Esophagus (tissue), 2 donors: ENCODE data around the gene CCSER1. TPM values are rescaled to one million over a fixed set of nuclear protein-coding genes. Genes with fewer than 3 reads are reported as not detected.
"Not testable (repeated sequence)": the region's sequence is repeated elsewhere in the genome, so short reads cannot be mapped to it uniquely, and the experiment has no call there.

ENCODE experiments used
- H3K27ac ChIP-seq, 2 donors: one replicate each; pipeline ENCODE4 v1.5.1; 2013; ENCODE audit warnings: low read depth in 2 of 2, mild to moderate bottlenecking in 2 of 2, inconsistent platforms in 1 of 2, low read length in 1 of 2, moderate library complexity in 1 of 2
- H3K27me3 ChIP-seq, 2 donors: one replicate each; pipeline ENCODE4 v1.6.1; 2013; ENCODE audit warnings: low read length in 2 of 2, control low read depth in 1 of 2, mild to moderate bottlenecking in 1 of 2; ENCODE audit not compliant: insufficient read depth in 2 of 2, control insufficient read depth in 1 of 2
- H3K36me3 ChIP-seq, 2 donors: one replicate each; pipeline ENCODE4 v1.6.1; 2013; ENCODE audit warnings: low read length in 1 of 2; ENCODE audit not compliant: control insufficient read depth in 2 of 2, insufficient read depth in 2 of 2
- H3K4me1 ChIP-seq, 2 donors: one replicate each; pipeline ENCODE4 v1.6.1; 2013; ENCODE audit warnings: low read length in 1 of 2; ENCODE audit not compliant: control insufficient read depth in 2 of 2, insufficient read depth in 2 of 2
- H3K4me3 ChIP-seq, 2 donors: one replicate each; pipeline ENCODE4 v1.5.1; 2013; ENCODE audit warnings: low read length in 2 of 2, mild to moderate bottlenecking in 2 of 2, low read depth in 1 of 2, moderate library complexity in 1 of 2
- H3K9me3 ChIP-seq, 2 donors: one replicate each; pipeline ENCODE4 v1.6.1; 2013; ENCODE audit warnings: mild to moderate bottlenecking in 2 of 2, low read depth in 1 of 2, low read length in 1 of 2, moderate library complexity in 1 of 2; ENCODE audit not compliant: control insufficient read depth in 2 of 2, insufficient read depth in 1 of 2
- WGBS, 2 donors: extraction: QIAGEN DNeasy Blood & Tissue Kit; methylation state at CpG; one replicate each; pipeline ENCODE4 v1.1.7; 2013; 5-methylcytosine and 5-hydroxymethylcytosine counted together
- polyA plus RNA-seq, 2 donors: library from polyadenylated mRNA; stranded (reverse); fragments of 200-250 nt; gene quantifications; one replicate each; pipeline ENCODE4 v1.2.3, GENCODE V29; 2013
- donor health status: healthy with polysubstance abuse.
- donor health status: Bipolar disorder and iron deficiency.

Gene CCSER1
- polyA plus RNA-seq, 2 donors = 0.35 to 0.87 TPM

GRCh38 chr4:91462566-91462965 lies 1335.4 kb downstream of the CCSER1 start:
- not testable (repeated sequence) for H3K4me3 ChIP-seq, H3K9me3 ChIP-seq, H3K27ac ChIP-seq, H3K27me3 ChIP-seq, H3K4me1 ChIP-seq, H3K36me3 ChIP-seq
- 83 to 93% methylated on average over 9 of the region's 9 CpGs for WGBS, 2 donors

- H3K9me3 ChIP-seq = no peaks in the 10 kb centered on the region
- 77 to 80% methylated on average over 2 of the region's 2 CpGs for WGBS, 2 donors
Observed at GRCh38 chr4:91470671-91471070, 1343.5 kb downstream of the CCSER1 start.

GRCh38 chr4:91471280-91471679 lies 1344.1 kb downstream of the CCSER1 start:
- no peaks in the 10 kb centered on the region for H3K4me1 ChIP-seq
- 90 to 92% methylated on average over 8 of the region's 8 CpGs for WGBS, 2 donors
- H3K4me3 ChIP-seq = no peak overlapping the region
- no peaks in the 10 kb centered on the region for H3K9me3 ChIP-seq
- no peak overlapping the region for H3K27ac ChIP-seq
- H3K36me3 ChIP-seq = no peaks in the 10 kb centered on the region
- no peaks in the 10 kb centered on the region for H3K27me3 ChIP-seq

More at GRCh38 chr4:91470671-91471070, 1343.5 kb downstream of the CCSER1 start:
- Histone ChIP-seq H3K27me3 (no peaks in the 10 kb centered on the region), H3K27ac (no peak overlapping the region), H3K4me3 (no peak overlapping the region), H3K36me3 (no peaks in the 10 kb centered on the region), H3K4me1 (no peaks in the 10 kb centered on the region)

GRCh38 chr4:91472046-91472445 lies 1344.9 kb downstream of the CCSER1 start:
- no peaks in the 10 kb centered on the region for H3K36me3 ChIP-seq
- no peak overlapping the region for H3K27ac ChIP-seq
- no peak overlapping the region for H3K4me3 ChIP-seq
- WGBS, 2 donors = 54% methylated on average over 4 of the region's 4 CpGs
- no peaks in the 10 kb centered on the region for H3K4me1 ChIP-seq
- H3K9me3 ChIP-seq = no peaks in the 10 kb centered on the region
- H3K27me3 ChIP-seq = no peaks in the 10 kb centered on the region

- Histone ChIP-seq H3K9me3 (no peaks in the 10 kb centered on the region), H3K36me3 (no peaks in the 10 kb centered on the region), H3K4me1 (no peaks in the 10 kb centered on the region), H3K4me3 (no peak overlapping the region), H3K27ac (no peak overlapping the region), H3K27me3 (no peaks in the 10 kb centered on the region)
- 69 to 71% methylated on average over 1 of the region's 1 CpG for WGBS, 2 donors
Observed at GRCh38 chr4:91485415-91485814, 1358.2 kb downstream of the CCSER1 start.

- Histone ChIP-seq H3K9me3 (no peaks in the 10 kb centered on the region), H3K4me3 (no peak overlapping the region), H3K36me3 (no peaks in the 10 kb centered on the region), H3K27me3 (no peaks in the 10 kb centered on the region), H3K4me1 (no peaks in the 10 kb centered on the region), H3K27ac (no peak overlapping the region)
- WGBS, 2 donors = 87 to 91% methylated on average over 2 of the region's 2 CpGs
Observed at GRCh38 chr4:91488946-91489345, 1361.8 kb downstream of the CCSER1 start.

- no peaks in the 10 kb centered on the region for H3K4me1 ChIP-seq
- H3K36me3 ChIP-seq = no peaks in the 10 kb centered on the region
- no peak overlapping the region for H3K4me3 ChIP-seq
- WGBS, 2 donors = 84% methylated on average over 4 of the region's 4 CpGs
- no peaks in the 10 kb centered on the region for H3K27me3 ChIP-seq
- no peak overlapping the region for H3K27ac ChIP-seq
- H3K9me3 ChIP-seq = no peaks in the 10 kb centered on the region
Observed at GRCh38 chr4:91497892-91498291, 1370.7 kb downstream of the CCSER1 start.

- H3K27ac ChIP-seq = no peak overlapping the region
- no peak overlapping the region for H3K4me3 ChIP-seq
- H3K27me3 ChIP-seq = no peaks in the 10 kb centered on the region
- H3K9me3 ChIP-seq = no peaks in the 10 kb centered on the region
- no peaks in the 10 kb centered on the region for H3K36me3 ChIP-seq
- no peaks in the 10 kb centered on the region for H3K4me1 ChIP-seq
Observed at GRCh38 chr4:91502365-91502764, 1375.2 kb downstream of the CCSER1 start.

- H3K27ac ChIP-seq = no peak overlapping the region
- H3K9me3 ChIP-seq = no peaks in the 10 kb centered on the region
- H3K36me3 ChIP-seq = no peaks in the 10 kb centered on the region
- no peaks in the 10 kb centered on the region for H3K27me3 ChIP-seq
- no peaks in the 10 kb centered on the region for H3K4me1 ChIP-seq
- H3K4me3 ChIP-seq = no peak overlapping the region
Observed at GRCh38 chr4:91513326-91513725, 1386.1 kb downstream of the CCSER1 start.

GRCh38 chr4:91519155-91519554 lies 1392.0 kb downstream of the CCSER1 start:
- 88 to 95% methylated on average over 6 of the region's 6 CpGs for WGBS, 2 donors
- H3K36me3 ChIP-seq = no peaks in the 10 kb centered on the region
- no peaks in the 10 kb centered on the region for H3K27me3 ChIP-seq
- no peak overlapping the region for H3K27ac ChIP-seq
- H3K4me1 ChIP-seq = no peaks in the 10 kb centered on the region
- H3K9me3 ChIP-seq = no peaks in the 10 kb centered on the region
- no peak overlapping the region for H3K4me3 ChIP-seq
